Measurements from ENCODE around the gene STOX1. TPM values are rescaled to one million over a fixed set of nuclear protein-coding genes. Genes with fewer than 3 reads are reported as not detected.

STOX1 gene
- total and polyA plus RNA-seq, 2 of the 13 experiments (the other 11 are each of a cell fraction or from before 2014, with no cell fraction given) = 2.5 to 6.0 TPM

DNA sequence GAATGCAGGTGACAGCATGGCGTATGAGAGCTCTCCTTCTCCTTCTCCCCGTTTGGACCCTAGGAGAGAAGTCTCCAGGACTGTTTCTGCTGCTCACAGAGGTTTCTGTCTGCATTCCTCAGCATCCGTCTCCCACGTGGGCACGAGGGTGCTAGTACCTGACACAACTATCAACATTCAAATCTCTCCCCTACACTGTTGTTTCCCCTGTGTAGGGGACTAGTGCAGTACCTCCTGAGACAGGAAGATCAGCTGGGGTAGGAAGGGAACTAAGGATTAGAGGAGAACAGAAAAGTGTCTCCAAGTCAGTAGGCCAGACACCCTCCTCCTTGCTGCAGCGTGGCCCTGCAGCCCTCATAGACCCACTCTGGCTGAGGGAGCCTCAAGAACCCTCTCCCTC is 29.0 kb downstream of the STOX1 start (continued):
- TF ChIP-seq, protein P1, sequence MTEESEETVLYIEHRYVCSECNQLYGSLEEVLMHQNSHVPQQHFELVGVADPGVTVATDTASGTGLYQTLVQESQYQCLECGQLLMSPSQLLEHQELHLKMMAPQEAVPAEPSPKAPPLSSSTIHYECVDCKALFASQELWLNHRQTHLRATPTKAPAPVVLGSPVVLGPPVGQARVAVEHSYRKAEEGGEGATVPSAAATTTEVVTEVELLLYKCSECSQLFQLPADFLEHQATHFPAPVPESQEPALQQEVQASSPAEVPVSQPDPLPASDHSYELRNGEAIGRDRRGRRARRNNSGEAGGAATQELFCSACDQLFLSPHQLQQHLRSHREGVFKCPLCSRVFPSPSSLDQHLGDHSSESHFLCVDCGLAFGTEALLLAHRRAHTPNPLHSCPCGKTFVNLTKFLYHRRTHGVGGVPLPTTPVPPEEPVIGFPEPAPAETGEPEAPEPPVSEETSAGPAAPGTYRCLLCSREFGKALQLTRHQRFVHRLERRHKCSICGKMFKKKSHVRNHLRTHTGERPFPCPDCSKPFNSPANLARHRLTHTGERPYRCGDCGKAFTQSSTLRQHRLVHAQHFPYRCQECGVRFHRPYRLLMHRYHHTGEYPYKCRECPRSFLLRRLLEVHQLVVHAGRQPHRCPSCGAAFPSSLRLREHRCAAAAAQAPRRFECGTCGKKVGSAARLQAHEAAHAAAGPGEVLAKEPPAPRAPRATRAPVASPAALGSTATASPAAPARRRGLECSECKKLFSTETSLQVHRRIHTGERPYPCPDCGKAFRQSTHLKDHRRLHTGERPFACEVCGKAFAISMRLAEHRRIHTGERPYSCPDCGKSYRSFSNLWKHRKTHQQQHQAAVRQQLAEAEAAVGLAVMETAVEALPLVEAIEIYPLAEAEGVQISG (CRISPR knock-in tag; IDR thresholded peaks at IDR 0.05) = no peak
- TF ChIP-seq ZNF33B (CRISPR knock-in tag; IDR thresholded peaks at IDR 0.05) (no peak), KLF6 (CRISPR knock-in tag; IDR thresholded peaks at IDR 0.05) (no peak), SMAD1 (CRISPR knock-in tag; IDR thresholded peaks at IDR 0.05; ENCODE audit: borderline replicate concordance, low read depth) (no peak), YY1 (IDR thresholded peaks at IDR 0.05; ENCODE audit: insufficient read depth, insufficient replicate concordance, low read depth, low read length) (no peak)
- TF ChIP-seq, protein P2, sequence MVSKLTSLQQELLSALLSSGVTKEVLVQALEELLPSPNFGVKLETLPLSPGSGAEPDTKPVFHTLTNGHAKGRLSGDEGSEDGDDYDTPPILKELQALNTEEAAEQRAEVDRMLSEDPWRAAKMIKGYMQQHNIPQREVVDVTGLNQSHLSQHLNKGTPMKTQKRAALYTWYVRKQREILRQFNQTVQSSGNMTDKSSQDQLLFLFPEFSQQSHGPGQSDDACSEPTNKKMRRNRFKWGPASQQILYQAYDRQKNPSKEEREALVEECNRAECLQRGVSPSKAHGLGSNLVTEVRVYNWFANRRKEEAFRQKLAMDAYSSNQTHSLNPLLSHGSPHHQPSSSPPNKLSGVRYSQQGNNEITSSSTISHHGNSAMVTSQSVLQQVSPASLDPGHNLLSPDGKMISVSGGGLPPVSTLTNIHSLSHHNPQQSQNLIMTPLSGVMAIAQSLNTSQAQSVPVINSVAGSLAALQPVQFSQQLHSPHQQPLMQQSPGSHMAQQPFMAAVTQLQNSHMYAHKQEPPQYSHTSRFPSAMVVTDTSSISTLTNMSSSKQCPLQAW (CRISPR knock-in tag; IDR thresholded peaks at IDR 0.05) = no peak

DNA sequence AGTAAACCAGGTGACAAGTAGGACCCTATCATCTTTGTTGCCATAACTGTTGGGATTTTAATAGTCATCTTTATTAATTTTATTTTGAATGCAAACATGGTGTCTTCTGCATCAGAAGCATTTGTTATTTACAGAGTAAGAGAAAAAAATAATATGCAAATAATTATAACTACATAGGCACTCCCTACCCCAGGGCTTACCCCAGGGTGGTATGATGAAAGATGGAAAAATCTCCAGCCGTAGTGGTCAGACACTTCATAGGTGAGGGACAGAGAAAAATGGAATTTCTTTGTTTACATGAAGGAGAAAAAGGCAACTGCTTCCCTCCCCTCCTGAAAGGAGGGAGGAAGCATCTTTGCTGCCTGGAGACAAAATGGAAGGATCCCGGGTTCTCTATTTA is 29.7 kb downstream of the STOX1 start:
- no peaks in the 10 kb centered on the region for H3K79me2 ChIP-seq (ENCODE audit: insufficient read depth, low read length)
- H3K27me3 ChIP-seq (ENCODE audit: control insufficient read depth in 1 of 2, insufficient read depth in 2 of 2, low read length in 2 of 2) = no peaks in the 10 kb centered on the region
- ATAC-seq = no peak
- BruUV-seq (replicated peaks) = no TSS peak
- no peaks in the 10 kb centered on the region for H3K36me3 ChIP-seq (replicated peaks in 1 of 2; ENCODE audit: control insufficient read depth in 1 of 2, insufficient read depth in 2 of 2, low read length in 2 of 2)
- no peak for DNase-seq (ENCODE audit: low spot score)
- H3K4me2 ChIP-seq (ENCODE audit: low read depth, low read length) = no peak overlapping the region
- ChIA-PET POLR2A (no interaction called here), CTCF (ENCODE audit: low intra/inter-chr PET ratio, low total read pairs) (no interaction called here)
- no peak overlapping the region for H3K9ac ChIP-seq (ENCODE audit: insufficient read depth, low read depth, low read length)
- H3K27ac ChIP-seq (ENCODE audit: extremely low read length, insufficient read depth, low read length) = no peak overlapping the region
- peaks cover 16% of the 10 kb centered on the region for H3K9me3 ChIP-seq (ENCODE audit: low read length)
- no peaks in the 10 kb centered on the region for H4K20me1 ChIP-seq (ENCODE audit: insufficient read depth, low read length)
- intact Hi-C loops (cut with micrococcal nuclease; ENCODE audit: unreplicated experiment) = no loop called here
- in situ Hi-C loops (cut with HindIII; ENCODE audit: extremely low pct_ligation_motif_present, low pct_unique_long_range_greater_than_20kb) = no loop called here
- no peak overlapping the region for H3K4me3 ChIP-seq (replicated peaks in 1 of 3; ENCODE audit: insufficient read depth in 1 of 3, low read depth in 2 of 3, low read length in 3 of 3)
- no peak overlapping the region for H2AFZ ChIP-seq (ENCODE audit: low read length)
- WGBS (ENCODE audit: low lambda C conversion rate) = 89% methylated on average over 2 of the region's 2 CpGs
- no peak for FAIRE-seq
- H3K4me1 ChIP-seq (ENCODE audit: insufficient read depth, low read length) = no peaks in the 10 kb centered on the region
- TF ChIP-seq, protein P3, sequence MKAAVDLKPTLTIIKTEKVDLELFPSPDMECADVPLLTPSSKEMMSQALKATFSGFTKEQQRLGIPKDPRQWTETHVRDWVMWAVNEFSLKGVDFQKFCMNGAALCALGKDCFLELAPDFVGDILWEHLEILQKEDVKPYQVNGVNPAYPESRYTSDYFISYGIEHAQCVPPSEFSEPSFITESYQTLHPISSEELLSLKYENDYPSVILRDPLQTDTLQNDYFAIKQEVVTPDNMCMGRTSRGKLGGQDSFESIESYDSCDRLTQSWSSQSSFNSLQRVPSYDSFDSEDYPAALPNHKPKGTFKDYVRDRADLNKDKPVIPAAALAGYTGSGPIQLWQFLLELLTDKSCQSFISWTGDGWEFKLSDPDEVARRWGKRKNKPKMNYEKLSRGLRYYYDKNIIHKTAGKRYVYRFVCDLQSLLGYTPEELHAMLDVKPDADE (CRISPR knock-in tag; IDR thresholded peaks at IDR 0.05) = no peak
- TF ChIP-seq GZF1 (CRISPR knock-in tag; IDR thresholded peaks at IDR 0.05) (no peak), SSRP1 (CRISPR knock-in tag; IDR thresholded peaks at IDR 0.05) (no peak), IRX3 (CRISPR knock-in tag; IDR thresholded peaks at IDR 0.05; ENCODE audit: borderline replicate concordance, low read depth) (no peak), ZNF841 (CRISPR knock-in tag; IDR thresholded peaks at IDR 0.05; ENCODE audit: borderline replicate concordance) (no peak), CAMTA2 (CRISPR knock-in tag; IDR thresholded peaks at IDR 0.05; ENCODE audit: borderline replicate concordance) (no peak), ZSCAN29 (CRISPR knock-in tag; conservative IDR thresholded peaks at IDR 0.05) (no peak), ZNF607 (CRISPR knock-in tag; IDR thresholded peaks at IDR 0.05; ENCODE audit: borderline replicate concordance) (no peak), ZNF549 (CRISPR knock-in tag; IDR thresholded peaks at IDR 0.05) (no peak), SRSF1 (optimal IDR thresholded peaks at IDR 0.05; ENCODE audit: low read depth, low read length) (no peak), ZNF619 (CRISPR knock-in tag; IDR thresholded peaks at IDR 0.05) (no peak)
- TF ChIP-seq, protein P4, sequence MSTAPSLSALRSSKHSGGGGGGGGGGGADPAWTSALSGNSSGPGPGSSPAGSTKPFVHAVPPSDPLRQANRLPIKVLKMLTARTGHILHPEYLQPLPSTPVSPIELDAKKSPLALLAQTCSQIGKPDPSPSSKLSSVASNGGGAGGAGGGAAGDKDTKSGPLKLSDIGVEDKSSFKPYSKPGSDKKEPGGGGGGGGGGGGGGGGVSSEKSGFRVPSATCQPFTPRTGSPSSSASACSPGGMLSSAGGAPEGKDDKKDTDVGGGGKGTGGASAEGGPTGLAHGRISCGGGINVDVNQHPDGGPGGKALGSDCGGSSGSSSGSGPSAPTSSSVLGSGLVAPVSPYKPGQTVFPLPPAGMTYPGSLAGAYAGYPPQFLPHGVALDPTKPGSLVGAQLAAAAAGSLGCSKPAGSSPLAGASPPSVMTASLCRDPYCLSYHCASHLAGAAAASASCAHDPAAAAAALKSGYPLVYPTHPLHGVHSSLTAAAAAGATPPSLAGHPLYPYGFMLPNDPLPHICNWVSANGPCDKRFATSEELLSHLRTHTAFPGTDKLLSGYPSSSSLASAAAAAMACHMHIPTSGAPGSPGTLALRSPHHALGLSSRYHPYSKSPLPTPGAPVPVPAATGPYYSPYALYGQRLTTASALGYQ (CRISPR knock-in tag; IDR thresholded peaks at IDR 0.05) = no peak
